ENCODE data around the gene PYGM.

PYGM gene

GRCh38 chr11:64717268-64717578 is 42.6 kb downstream of the PYGM start:
- TF ChIP-seq CTCF (IDR thresholded peaks at IDR 0.05), result no peak

- no peak for TF ChIP-seq CTCF (IDR thresholded peaks at IDR 0.05)
Measured at GRCh38 chr11:64716473-64717267, 43.1 kb downstream of the PYGM start.

- no peak for TF ChIP-seq CTCF (IDR thresholded peaks at IDR 0.05)
Measured at GRCh38 chr11:64715756-64716472, 43.9 kb downstream of the PYGM start.

GRCh38 chr11:64715110-64715509 is 44.7 kb downstream of the PYGM start:
- no peak for TF ChIP-seq CTCF (IDR thresholded peaks at IDR 0.05)

- no peak for TF ChIP-seq CTCF (IDR thresholded peaks at IDR 0.05)
Measured at GRCh38 chr11:64714666-64715065, 45.1 kb downstream of the PYGM start.

- TF ChIP-seq CTCF (IDR thresholded peaks at IDR 0.05), result no peak
Measured at GRCh38 chr11:64713781-64714363, 45.9 kb downstream of the PYGM start.

GRCh38 chr11:64713016-64713707 is 46.6 kb downstream of the PYGM start:
- no peak for TF ChIP-seq CTCF (IDR thresholded peaks at IDR 0.05)

Measured in LNCAP (cell line).